ENCODE data around the gene C1QTNF6.
"Not testable (repeated sequence)": the region's sequence is repeated elsewhere in the genome, so short reads cannot be mapped to it uniquely, and the experiment has no call there.

The C1QTNF6 gene

GRCh38 chr22:37175414-37176281 lies 12.4 kb downstream of the C1QTNF6 start:
- no peak for DNase-seq

- DNase-seq = no peak
Measured at GRCh38 chr22:37174964-37175363, 13.1 kb downstream of the C1QTNF6 start.

- DNase-seq = no peak
Measured at GRCh38 chr22:37173709-37174108, 14.3 kb downstream of the C1QTNF6 start.

GRCh38 chr22:37172266-37173245 lies 15.5 kb downstream of the C1QTNF6 start:
- no peak for DNase-seq

- DNase-seq = no peak
Measured at GRCh38 chr22:37171662-37172061, 16.4 kb downstream of the C1QTNF6 start.

- DNase-seq = not testable (repeated sequence)
Measured at GRCh38 chr22:37170689-37171405, 17.2 kb downstream of the C1QTNF6 start.

- DNase-seq = no peak
Measured at GRCh38 chr22:37169947-37170688, 17.9 kb downstream of the C1QTNF6 start.

- DNase-seq = no peak
Measured at GRCh38 chr22:37169406-37169805, 18.6 kb downstream of the C1QTNF6 start.

- no peak for DNase-seq
Measured at GRCh38 chr22:37167981-37168647, 19.9 kb downstream of the C1QTNF6 start.

- DNase-seq = no peak
Measured at GRCh38 chr22:37167176-37167980, 20.7 kb downstream of the C1QTNF6 start.

GRCh38 chr22:37166675-37167066 lies 21.4 kb downstream of the C1QTNF6 start:
- peak; percentile 65 for DNase-seq

GRCh38 chr22:37165940-37166674 lies 21.9 kb downstream of the C1QTNF6 start:
- DNase-seq = peak; percentile 14

- DNase-seq = no peak
Measured at GRCh38 chr22:37165066-37165465, 23.0 kb downstream of the C1QTNF6 start.

GRCh38 chr22:37164505-37164887 lies 23.6 kb downstream of the C1QTNF6 start:
- DNase-seq = no peak

GRCh38 chr22:37163575-37164504 lies 24.2 kb downstream of the C1QTNF6 start:
- no peak for DNase-seq

GRCh38 chr22:37163096-37163489 lies 25.0 kb downstream of the C1QTNF6 start:
- no peak for DNase-seq

GRCh38 chr22:37162221-37163095 lies 25.6 kb downstream of the C1QTNF6 start:
- peak; percentile 19 for DNase-seq

GRCh38 chr22:37161443-37161842 lies 26.6 kb downstream of the C1QTNF6 start:
- DNase-seq = no peak
